HTR-8/SVneo (cell line): Measurements from ENCODE around the gene ERBIN.

ENCODE experiments used
- DNase-seq: peaks from one replicate; pipeline ENCODE4 v3.0.0; 2011; ENCODE audit warnings: low spot score, mixed read lengths; ENCODE audit not compliant: insufficient read length
- FAIRE-seq: peaks from 2 replicates; lab custom pipeline; 2011; peaks lifted over from hg19 to GRCh38; lab: Jason Lieb, UNC

ERBIN gene

DNA sequence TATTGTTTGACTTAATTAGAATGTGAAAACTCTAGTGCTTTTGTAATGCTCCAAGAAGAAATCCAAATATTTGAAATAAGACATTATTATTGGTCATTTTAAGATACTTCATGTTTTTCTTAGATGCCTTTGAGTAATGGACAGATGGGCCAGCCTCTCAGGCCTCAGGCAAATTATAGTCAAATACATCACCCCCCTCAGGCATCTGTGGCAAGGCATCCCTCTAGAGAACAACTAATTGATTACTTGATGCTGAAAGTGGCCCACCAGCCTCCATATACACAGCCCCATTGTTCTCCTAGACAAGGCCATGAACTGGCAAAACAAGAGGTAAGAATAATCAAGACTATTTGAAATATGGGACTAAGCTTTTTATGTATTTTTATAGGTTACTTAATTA lies 148.5 kb downstream of the ERBIN start:
- FAIRE-seq: no peak

DNA sequence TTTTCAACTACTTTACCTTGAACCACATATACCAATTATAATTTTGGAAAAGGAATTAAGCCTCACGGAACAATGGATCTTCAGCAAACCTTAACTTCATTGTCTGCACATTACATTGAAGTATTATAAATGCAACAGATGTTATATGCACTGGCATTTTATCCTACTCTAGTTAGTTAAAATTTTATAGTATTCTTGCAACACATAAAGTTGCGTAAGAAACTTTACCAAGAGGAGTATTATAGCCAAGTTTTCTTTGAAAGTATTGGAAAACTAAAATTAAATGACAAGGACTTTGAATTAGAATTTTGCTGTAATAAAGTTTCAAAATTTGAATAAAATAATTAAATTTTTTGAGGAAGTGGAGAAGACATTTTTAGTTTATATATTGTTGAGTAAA lies 154.3 kb downstream of the ERBIN start:
- FAIRE-seq: no peak
- DNase-seq: no peak

More for the DNA sequence above, 148.5 kb downstream of the ERBIN start:
- DNase-seq: no peak

DNA sequence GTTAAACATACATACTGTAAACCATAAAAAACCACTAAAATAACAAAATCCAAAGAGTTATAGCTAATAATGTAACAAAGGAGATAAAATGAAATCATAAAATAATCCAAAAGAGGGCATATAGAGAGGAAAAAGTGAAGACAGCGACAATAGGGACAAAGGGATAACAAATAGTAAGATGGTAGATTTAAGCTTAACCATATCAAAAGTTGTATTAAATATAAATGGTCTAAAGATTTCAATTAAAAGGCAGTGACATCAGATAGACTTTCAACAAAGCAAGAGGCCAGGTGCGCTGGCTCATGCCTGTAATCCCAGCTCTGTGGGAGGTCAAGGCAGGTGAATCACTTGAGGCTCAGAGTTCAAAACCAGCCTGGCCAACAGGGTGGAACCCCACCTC lies 163.0 kb downstream of the ERBIN start:
- no peak for DNase-seq
- no peak for FAIRE-seq

DNA sequence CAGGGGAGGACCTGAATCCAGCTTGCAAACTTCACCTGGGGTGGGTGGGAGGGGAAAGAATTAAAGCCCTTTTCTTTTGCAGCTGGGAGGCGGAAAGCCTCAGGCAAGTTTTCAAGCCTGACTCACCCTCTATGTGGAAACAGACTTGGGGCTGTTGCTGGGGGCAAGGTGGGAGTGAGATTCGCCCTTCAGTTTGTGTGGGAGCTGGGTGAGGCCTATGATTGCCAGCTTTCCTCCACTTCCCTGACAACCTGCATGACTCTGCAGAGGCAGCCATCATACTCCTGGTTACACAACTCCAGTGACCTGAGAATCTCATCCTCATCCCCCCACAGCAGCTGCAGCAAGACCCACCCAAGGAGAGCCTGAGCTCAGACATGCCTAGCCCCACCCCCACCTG lies 174.5 kb downstream of the ERBIN start:
- FAIRE-seq (no peak), DNase-seq (no peak)

GRCh38 chr5:66113160-66113559 lies 186.8 kb downstream of the ERBIN start:
- DNase-seq: no peak

DNA sequence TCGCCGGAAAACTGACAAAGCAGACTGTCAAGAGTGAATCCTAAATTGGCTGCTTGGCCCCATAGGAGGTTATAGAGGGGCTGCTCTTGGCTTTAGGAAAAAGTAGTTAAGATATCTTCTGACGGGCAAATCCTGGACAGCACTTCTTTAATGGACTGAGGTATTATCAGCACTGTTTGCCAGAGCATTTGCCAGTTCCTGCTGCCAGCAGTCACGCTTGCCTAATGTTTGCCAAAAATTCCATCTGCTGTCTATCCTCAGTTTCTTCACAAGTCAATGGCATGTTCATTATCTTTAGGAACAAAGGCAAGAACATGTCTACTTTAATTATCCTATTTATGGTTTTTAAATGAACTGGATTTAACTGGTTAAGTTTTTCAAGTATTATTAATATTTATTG lies 191.9 kb downstream of the ERBIN start:
- no peak for DNase-seq
- no peak for FAIRE-seq

More at GRCh38 chr5:66113160-66113559, 186.8 kb downstream of the ERBIN start:
- no peak for FAIRE-seq

DNA sequence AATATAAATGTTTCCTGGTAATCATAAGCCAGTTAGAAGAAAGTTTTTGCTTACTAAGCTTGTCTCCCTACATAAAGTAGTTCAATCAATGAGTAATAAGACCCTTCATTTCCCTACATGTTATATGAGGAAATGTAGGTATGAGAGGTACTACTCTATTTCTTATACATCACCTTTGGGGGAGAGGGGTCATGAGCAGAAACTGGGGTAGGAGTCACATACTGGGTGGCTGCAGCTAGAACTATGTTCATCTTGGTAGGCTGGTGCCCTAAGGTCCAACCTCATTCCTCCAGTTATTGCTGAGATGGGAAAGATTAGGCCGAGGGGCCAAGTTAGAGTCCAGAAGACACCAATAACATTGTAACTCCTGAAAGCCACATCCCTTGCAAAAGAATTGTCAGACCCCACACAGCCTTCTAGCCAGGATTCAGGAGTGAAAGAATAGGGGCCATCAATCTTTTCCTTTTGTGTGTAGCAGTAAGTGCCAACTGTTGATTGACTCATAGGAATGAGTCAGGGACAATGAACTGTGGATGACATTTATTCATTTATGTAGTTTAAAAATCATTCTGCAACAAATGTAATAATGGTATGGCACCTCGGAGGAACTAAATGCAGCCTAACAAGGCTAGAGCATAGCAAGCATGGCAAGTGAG lies 196.1 kb downstream of the ERBIN start:
- FAIRE-seq: peak; percentile 44
- DNase-seq: no peak

- DNase-seq: no peak
- no peak for FAIRE-seq
These were observed 202.8 kb downstream of the ERBIN start for GRCh38 chr5:66129144-66129543.

GRCh38 chr5:66130493-66130892 lies 204.1 kb downstream of the ERBIN start:
- DNase-seq (no peak), FAIRE-seq (no peak)
